ENCODE results near the gene SRPK3. TPM values are rescaled to one million over a fixed set of nuclear protein-coding genes. Genes with fewer than 3 reads are reported as not detected.

Gene SRPK3
- polyA plus RNA-seq, 1 of the 3 experiments (the other 2 are of a cell fraction): 0.74 TPM

DNA sequence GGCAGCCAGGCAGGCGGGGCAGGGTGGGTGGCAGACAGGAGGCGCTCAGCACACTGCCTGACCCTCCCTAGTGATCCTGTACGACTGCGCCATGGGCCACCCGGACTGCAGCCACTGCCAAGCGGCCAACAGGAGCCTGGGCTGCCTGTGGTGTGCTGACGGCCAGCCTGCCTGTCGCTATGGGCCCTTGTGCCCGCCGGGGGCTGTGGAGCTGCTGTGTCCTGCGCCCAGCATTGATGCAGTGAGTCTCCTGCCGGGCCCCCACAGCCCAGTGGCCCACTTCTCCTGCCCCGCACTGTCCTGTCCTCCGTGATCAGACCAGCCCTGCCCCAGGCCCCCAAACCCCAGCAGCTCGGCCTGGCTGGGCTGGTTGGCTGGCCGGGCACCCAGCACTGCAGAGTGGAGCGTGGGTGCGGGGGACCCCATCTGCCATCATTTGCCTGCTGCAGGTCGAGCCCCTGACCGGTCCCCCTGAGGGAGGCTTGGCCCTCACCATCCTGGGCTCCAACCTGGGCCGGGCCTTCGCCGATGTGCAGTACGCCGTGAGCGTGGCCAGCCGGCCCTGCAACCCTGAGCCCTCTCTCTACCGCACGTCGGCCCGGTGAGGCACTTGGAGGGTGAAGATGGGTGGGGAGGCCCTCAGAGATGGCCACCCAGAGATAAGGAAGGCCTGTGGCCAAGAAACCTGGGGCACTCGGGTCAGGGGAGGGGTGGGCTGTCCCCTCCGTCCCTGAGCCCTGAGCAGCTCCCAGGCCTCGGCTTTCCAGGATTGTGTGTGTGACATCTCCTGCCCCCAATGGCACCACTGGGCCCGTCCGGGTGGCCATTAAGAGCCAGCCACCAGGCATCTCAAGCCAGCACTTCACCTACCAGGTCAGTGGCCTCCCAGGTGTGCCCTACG lies 9.2 kb upstream of the SRPK3 start:
- POLR2A ChIA-PET: no interaction called here
- no peak overlapping the region for H3K9ac ChIP-seq
- 50% methylated on average over 6 of the region's 37 CpGs for WGBS (ENCODE audit: low lambda C conversion rate)
- no peaks in the 10 kb centered on the region for H3K79me2 ChIP-seq (ENCODE audit: insufficient read depth)
- H3K27ac ChIP-seq (ENCODE audit: low read depth in 2 of 2, low read length in 1 of 2): no peak overlapping the region
- 0 out of 2 replicates have a peak, but pooled peaks cover 5% of the 10 kb centered on the region for H4K20me1 ChIP-seq (ENCODE audit: insufficient read depth)
- no peaks in the 10 kb centered on the region for H3K27me3 ChIP-seq (ENCODE audit: insufficient read depth)
- H3K9me3 ChIP-seq: no peaks in the 10 kb centered on the region
- no peak overlapping the region for H2AFZ ChIP-seq (ENCODE audit: low read depth)
- TF ChIP-seq YY1 (IDR thresholded peaks at IDR 0.05; ENCODE audit: low read depth) (no peak), TEAD4 (IDR thresholded peaks at IDR 0.05; ENCODE audit: borderline replicate concordance, insufficient read depth) (no peak), TAF1 (IDR thresholded peaks at IDR 0.05; ENCODE audit: borderline replicate concordance, low read depth, low read length) (no peak), MXI1 (IDR thresholded peaks at IDR 0.05; ENCODE audit: low read depth, low read length) (no peak), RFX5 (IDR thresholded peaks at IDR 0.05; ENCODE audit: low read length) (no peak), POLR2AphosphoS5 (IDR thresholded peaks at IDR 0.05; ENCODE audit: low read depth, low read length) (no peak), RAD21 (IDR thresholded peaks at IDR 0.05; ENCODE audit: low read length) (no peak), FOXM1 (IDR thresholded peaks at IDR 0.05; ENCODE audit: low read depth) (no peak), NFIC (IDR thresholded peaks at IDR 0.05; ENCODE audit: borderline replicate concordance) (no peak)
- TF ChIP-seq, protein P1, sequence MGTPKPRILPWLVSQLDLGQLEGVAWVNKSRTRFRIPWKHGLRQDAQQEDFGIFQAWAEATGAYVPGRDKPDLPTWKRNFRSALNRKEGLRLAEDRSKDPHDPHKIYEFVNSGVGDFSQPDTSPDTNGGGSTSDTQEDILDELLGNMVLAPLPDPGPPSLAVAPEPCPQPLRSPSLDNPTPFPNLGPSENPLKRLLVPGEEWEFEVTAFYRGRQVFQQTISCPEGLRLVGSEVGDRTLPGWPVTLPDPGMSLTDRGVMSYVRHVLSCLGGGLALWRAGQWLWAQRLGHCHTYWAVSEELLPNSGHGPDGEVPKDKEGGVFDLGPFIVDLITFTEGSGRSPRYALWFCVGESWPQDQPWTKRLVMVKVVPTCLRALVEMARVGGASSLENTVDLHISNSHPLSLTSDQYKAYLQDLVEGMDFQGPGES (IDR thresholded peaks at IDR 0.05; ENCODE audit: low read depth, low read length): no peak
- TF ChIP-seq, protein P2, sequence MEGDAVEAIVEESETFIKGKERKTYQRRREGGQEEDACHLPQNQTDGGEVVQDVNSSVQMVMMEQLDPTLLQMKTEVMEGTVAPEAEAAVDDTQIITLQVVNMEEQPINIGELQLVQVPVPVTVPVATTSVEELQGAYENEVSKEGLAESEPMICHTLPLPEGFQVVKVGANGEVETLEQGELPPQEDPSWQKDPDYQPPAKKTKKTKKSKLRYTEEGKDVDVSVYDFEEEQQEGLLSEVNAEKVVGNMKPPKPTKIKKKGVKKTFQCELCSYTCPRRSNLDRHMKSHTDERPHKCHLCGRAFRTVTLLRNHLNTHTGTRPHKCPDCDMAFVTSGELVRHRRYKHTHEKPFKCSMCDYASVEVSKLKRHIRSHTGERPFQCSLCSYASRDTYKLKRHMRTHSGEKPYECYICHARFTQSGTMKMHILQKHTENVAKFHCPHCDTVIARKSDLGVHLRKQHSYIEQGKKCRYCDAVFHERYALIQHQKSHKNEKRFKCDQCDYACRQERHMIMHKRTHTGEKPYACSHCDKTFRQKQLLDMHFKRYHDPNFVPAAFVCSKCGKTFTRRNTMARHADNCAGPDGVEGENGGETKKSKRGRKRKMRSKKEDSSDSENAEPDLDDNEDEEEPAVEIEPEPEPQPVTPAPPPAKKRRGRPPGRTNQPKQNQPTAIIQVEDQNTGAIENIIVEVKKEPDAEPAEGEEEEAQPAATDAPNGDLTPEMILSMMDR (IDR thresholded peaks at IDR 0.05): no peak
- no peaks in the 10 kb centered on the region for H3K9me2 ChIP-seq
- H3K36me3 ChIP-seq (replicated peaks in 1 of 2; ENCODE audit: control insufficient read depth in 1 of 2, insufficient read depth in 2 of 2, low read length in 1 of 2): peaks cover 0 to 4% of the 10 kb centered on the region in 2 experiments
- no peak overlapping the region for H3K4me2 ChIP-seq
- no peak overlapping the region for H3K4me3 ChIP-seq (ENCODE audit: low read depth in 2 of 2, low read length in 1 of 2)
- CTCF ChIA-PET: interaction anchor here (1.2 kb wide), 1 partner anchor 7 kb away, joined by 5 read pairs; the partner anchor contains the start of gene PLXNB3
- H3F3A ChIP-seq (replicated peaks; ENCODE audit: insufficient read depth): no peaks in the 10 kb centered on the region
- peaks cover 0 to under 1% of the 10 kb centered on the region in 2 experiments; a peak in 1 of 4 replicates for H3K4me1 ChIP-seq (ENCODE audit: control insufficient read depth in 1 of 2, insufficient read depth in 2 of 2, low read depth in 1 of 2, low read length in 1 of 2)
- DNase-seq: peak; percentile 22
